HT1080 (cell line): Measurements from ENCODE around the gene SLC17A7. TPM values are rescaled to one million over a fixed set of nuclear protein-coding genes. Genes with fewer than 3 reads are reported as not detected.

ENCODE experiments used
- DNase-seq: peaks from one replicate; pipeline ENCODE4 v3.0.0-alpha.2; 2015; ENCODE audit warnings: low read depth
- total RNA-seq: library from RNA; depleted of rRNA; stranded (reverse); fragments of >200 nt; shearing (Covaris generic); gene quantifications from 2 replicates; pipeline ENCODE4 v1.2.3, GENCODE V29; 2014

SLC17A7 gene
- total RNA-seq, 1 experiment from 2014 or later, result 1.7 TPM

DNA sequence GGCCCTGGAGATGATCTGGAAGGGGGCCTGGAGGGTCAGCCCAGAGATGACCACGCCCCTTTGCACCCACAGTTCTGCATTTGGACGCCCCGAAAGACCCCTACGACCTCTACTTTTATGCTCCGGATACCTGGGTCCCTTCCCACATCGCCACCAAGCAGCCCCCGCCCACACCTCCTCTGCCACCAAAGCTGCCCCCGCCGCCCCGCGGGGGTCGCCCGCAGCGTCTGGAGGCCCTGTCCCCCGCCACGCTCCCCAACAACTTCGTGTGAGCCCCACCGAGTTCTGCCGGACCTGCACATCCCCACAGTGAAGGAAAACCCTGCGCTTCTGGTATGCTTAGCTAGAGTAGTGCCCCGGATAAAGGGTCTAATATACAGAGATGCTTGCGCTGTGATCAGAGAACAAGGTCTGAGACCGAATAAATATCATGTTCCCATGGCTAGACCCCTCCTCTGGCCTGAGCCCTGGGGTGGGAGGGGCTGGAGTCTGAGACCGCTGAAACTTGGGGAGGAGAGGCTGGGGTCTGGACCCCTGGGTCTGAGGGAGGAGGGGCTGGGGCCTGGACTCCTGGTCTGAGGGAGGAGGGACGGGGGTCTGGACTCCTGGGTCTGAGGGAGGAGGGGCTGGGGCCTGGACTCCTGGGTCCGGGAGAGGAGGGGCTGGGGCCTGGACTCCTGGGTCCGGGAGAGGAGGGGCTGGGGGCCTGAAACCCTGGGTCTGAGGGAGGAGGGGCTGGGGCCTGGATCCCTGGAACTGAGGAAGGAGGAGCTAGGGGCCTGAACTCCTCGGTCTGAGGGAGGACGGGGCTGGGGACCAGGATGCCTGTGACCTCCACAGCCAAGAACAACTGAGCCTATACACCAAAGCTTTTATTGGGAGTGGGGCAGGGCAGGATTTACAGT lies 12.5 kb downstream of the SLC17A7 start:
- DNase-seq, result no peak

DNA sequence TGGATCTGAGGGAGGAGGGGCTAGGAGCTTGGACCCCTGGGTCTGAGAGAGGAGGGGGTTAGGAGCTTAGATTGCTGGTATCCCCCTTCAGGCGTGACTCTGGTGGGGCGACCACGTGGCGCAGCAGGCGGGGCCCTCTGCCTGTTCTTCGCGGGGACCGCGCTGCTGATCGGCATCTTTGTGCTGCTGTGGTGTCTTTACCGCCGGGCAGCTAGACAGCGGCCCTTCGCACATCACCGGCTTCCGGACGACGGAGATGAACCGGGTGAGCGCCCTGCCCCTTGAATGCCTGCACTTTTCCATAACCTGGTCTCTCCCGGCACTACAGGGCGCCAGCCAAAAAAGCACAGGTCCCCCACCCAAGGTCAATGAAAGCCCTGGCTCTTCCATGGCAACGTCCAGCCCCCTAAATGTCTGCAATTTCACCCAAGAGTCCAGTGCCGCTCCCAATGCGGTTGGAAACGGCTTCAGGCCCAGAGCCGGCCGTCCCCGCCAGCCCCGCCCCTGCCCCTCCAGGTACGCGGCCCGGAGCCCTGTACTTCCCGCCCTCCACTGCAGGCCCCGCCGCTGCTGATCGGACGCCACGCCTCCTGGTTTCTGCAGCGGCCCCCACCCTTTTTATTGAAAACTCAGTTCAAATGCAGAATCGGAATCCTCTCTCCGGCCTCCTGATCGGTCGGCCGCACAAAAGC lies 13.3 kb downstream of the SLC17A7 start:
- no peak for DNase-seq

DNA sequence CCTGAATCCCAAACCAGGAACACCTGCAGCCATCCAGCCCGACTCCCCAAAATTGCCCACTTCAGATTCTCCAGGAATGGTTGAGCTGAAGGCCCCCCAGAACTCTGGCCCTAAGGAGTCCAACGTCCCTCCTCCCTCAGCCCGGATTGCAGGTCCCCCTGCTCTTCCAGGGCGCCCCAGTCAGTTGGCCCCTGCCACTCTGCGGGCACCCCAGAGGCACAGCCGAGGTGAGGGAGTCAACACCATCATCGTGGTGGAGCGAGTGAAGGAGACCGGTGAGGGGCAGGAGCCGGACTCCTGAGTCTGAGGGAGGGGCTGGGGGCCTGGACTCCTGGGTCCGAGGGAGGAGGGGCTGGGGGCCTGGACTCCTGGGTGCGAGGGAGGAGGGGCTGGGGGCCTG lies 14.0 kb downstream of the SLC17A7 start:
- no peak for DNase-seq

DNA sequence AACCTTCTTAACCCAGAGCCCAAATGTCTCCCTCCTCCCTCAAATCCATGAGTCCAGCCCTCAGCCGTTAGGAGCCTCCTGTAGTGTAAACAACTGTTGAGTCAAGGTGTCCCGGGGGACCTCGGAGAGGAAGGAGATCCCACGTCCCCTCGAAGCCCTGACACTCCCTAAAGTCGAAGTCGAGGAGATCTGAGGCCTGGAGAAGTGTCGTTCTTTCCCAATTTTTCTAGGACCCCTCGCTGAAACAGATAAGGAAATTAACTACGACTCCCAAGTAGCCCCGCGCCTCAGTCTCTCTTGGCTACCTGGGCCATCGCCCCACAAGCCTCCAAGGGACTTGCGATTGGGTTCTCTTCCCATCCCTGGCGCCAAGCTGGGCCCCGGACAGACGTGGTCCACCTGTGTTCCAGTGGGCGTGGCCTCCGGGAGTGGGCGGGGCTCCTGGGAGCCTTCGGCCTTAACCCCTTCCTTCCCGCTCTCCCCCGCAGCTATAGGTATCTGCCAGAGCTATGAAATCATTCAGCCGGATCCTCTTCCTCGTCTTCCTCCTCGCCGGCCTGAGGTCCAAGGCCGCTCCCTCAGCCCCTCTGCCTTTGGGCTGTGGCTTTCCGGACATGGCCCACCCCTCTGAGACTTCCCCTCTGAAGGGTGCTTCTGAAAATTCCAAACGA lies 15.3 kb downstream of the SLC17A7 start:
- DNase-seq, result no peak

DNA sequence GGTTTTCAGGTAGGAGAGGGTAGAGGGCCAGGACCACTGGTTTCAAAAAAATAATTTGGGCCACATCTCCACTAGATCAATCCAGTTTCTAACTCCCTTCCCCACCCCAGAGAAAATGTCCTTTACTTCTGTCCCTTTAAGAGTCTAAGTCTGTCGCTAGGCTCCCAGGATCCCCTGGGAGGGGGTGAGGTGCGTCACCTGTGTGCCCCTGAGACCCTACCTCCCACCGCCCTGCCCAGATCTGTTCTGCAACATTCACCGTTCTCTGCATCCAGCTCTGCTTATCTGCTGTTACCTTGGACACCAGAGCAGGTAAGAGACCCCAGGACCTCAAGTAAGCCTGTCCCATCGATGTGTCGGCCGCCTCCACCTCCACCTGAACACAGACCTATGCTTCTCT lies 16.1 kb downstream of the SLC17A7 start, which contains the start of gene GFY:
GFY (plus strand) TSS at position 211 of the 400 bp plus-strand sequence. CDS start 1,043 bp downstream, outside the sequence.
- no peak for DNase-seq

DNA sequence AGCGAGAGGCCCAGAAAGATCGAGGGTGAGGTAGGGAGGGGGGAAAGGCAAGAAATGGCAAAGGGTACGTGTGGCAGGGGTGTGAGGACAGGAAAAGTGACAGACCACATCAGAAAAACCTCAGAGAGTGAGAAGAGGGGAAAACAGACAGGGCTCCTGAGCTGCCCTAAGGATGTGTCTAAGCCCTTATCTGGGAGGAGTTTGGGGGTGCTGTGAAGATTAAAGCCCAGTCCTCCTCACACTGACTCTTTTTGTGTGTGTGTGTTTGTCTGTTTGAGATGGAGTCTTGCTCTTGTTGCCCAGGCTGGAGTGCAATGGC lies 17.4 kb downstream of the SLC17A7 start:
- DNase-seq, result no peak

DNA sequence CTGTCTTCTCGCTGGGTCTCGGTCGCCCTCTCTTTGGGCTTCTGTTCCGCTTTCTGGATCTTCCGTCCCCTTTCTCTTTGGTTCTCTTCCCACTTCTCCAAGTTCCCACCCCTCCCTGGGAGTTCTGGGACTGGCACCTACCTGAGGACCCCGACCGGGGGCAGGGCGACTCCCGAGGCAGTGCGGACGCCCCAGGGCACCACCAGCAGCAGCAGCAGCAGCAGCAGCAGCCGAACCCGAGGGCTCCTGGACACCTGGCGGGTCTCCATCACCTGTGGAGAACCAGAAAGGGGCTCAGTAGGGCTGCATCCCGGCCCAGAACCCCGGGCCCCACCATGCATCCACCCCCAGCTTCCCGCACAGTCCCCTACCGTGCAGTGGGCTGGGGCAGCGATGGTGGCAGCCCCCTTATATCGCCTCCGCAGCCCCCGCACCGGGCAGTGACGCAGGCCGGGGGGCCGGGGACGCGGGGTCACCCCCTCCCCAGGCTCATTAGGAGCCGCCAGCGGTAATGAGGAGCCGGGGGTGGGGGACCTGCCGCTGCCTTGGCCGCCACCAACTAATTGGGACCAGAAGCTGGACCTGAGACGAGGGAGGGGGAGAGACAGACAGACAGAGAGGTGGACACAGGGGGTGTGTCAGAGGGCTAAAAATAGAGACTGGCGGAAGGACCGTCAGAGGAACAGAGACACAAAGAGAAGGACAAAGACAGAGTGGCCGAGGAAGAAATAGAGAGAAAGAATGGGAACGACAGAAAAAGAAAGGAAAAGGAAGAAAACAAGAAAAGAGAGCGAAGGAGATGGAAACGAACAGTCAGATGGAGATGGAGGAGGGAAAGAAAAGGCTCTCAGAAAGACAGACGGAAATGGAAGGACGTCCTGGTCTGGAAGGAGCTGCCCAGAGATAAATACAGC lies 18.0 kb downstream of the SLC17A7 start, which contains the start of gene PTH2:
PTH2 (minus strand) TSS at position 371 of the 914 bp plus-strand sequence; CDS start at position 269, 102 bp downstream.
- no peak for DNase-seq

DNA sequence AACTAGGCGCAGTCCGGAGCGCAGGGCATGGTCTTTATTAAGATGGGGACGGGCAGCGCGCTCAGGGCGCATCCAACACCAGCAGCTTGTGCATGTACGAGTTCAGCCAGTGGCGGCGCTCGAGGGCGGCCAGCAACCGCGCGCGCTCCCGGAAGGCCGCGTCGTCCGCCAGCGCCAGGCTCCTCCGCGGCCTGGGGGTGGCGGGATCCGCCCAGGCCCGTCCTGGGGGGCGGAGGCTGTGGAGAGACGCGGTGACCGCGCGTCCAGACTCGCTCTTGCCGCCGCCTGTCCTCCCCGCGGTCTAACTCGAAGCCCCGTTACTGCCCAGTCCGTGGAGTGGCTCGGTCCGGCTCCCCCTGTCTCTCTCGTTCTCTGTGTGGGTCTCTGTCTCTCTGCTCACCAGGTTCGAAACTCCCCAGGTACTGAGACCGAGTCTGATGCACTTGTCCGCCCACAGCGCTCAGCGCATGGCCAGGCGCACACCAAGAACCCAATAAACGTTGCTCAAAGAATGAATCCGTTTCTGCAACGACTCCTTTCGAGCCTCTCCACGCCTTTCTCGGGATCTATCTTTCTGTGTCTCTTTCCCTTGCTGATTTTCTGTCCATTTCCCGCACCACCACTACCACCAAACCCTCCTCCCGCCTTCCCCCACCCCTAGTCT lies 18.8 kb downstream of the SLC17A7 start:
- no peak for DNase-seq

DNA sequence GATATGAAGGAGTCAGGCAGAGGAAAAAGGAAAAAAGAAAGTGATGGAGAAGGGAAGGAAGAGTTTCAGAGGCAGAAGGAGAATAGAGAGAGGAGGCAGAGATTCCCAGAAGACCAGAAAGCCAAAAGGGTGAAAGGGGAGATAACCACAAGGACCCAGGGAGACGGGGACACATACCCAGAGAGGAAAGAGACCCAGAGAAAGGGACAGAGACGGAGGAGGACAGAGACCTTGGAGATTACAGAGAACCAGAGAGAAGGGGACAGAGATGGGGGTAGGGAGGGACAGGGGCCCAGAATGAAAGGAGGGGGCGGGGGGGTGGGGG lies 19.5 kb downstream of the SLC17A7 start:
- DNase-seq, result no peak

DNA sequence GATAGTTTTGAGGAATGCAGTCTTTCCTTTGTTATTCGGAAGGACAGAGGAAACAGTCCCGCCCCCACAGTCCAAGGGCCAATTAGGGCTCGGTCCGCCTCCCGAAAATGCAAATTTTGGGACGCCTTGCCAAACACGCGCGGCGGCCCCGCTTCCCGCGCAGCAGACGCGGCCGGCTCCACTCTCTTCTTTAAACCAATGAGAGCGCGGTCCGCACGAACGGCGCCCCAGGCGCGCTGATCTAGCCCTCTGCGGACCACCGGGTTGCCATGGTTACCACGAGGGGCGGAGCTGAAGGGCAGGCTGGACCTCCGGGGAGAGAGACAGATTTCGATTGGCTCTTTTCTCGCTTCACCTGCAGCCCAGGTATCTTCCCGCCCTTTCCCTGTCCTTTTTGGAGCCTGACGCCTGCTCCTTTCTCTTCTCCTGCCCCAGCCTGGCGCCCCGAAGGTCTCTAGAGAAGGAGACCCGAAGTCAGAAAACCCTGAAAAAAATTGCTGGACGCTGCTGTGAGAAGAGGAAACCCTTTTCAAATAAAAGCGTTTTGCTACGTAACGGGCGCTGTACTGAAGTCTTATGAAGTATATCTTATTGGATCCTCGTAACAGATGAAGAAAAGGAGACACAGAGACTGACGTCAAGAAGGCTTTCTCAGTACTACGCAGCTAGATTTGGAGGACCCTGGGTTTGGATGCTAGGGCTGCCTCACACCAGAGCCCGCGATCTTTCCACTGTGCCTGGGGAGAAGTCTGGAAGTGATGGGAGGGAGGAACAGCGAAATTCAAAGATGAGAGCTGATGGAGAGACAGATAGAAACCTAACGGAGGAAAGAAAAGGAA lies 20.1 kb downstream of the SLC17A7 start:
- no peak for DNase-seq

DNA sequence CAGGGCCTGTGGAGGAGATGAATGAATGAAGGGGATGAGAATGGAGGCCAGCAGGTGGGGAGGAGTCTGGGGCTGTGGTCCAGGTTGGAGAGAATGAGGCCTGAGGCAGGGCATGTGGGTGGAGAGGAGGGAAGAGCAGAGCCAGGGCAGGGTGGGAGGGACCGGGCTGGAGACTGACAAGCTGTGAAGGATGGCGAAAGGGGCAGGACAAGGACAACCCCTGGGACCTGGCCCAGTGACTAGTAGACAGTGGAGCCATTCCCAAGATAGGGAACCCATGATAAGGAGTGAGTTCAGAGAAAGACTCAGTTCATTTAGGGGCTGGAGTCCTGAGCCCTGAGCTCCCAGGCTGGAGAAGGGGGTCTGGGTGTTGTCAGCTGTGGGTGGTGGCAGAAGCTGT lies 21.1 kb downstream of the SLC17A7 start:
- DNase-seq, result no peak

DNA sequence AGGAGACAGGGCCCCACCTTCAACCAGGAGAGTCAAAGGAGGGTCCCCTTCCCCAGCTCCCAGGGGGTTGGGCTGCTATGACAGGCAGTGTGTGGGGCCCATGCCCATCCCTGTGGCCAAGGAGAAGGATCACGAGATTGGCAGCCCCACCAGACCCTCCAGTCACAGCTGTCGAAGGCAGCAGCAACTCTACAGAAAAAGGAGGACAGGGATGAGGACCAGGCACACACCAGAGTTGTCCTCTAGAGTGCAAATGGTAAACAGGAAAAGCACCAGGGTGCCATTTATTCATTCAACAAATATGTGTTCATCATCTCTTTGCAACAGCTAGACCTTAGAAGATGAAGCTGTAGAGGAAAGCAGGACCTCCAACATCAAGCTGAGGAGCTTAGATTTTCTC lies 22.2 kb downstream of the SLC17A7 start:
- no peak for DNase-seq

DNA sequence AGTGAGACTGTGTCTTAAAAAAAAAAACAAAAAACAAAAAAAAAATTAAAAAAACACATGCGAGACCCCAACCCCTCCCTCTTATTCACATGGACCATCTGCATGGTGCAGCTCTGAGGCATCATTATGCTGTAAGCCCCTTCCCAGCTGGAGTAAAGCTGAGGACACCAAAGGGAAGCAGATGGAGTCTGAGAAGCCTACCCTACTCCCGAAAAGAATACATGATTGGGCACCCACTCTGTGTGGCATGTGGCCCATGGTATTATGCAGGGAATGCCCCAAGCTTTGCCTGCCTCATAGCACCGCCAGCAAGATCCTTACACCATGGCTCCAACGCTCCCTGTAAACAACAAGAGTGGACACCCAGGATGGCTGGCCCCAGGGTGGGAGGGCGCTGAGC lies 22.8 kb downstream of the SLC17A7 start:
- DNase-seq, result no peak

DNA sequence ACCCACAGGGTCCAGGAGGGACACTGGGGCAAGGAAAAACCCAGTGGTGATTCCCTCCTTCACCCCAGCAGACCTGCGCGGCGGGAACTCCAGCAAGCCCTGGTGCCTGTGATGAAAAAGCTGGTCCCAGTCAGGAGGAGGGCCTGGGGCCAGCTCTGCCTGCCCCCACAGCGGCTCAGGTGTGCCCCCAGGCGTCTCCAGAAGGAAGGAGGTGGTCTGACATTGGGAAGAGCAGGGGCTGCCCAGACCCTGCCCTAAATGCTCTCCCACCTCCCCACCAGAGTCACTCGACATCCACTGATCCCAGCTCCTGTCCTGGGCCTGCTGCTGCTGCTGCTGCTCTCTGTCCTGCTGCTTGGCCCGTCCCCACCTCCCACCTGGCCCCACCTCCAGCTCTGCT lies 24.2 kb downstream of the SLC17A7 start:
- no peak for DNase-seq

DNA sequence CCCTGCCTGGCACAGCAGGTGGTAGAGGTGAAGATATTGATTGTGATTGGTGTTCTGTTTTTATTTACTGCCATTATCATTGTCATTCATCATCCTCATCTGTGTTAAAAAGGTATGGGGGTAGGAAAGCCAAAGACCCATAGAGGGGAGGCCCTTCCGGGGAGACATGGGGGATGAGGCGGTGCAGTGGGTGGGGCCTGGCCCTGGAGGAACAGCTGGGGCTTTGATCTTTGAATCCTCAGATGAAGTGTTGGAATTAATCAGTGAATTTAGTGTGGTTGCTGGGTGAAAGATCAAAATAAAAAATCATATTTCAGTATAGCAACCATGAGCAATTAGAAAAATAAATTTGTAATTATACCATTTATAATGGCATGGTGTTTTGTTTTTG lies 25.5 kb downstream of the SLC17A7 start:
- DNase-seq, result no peak

DNA sequence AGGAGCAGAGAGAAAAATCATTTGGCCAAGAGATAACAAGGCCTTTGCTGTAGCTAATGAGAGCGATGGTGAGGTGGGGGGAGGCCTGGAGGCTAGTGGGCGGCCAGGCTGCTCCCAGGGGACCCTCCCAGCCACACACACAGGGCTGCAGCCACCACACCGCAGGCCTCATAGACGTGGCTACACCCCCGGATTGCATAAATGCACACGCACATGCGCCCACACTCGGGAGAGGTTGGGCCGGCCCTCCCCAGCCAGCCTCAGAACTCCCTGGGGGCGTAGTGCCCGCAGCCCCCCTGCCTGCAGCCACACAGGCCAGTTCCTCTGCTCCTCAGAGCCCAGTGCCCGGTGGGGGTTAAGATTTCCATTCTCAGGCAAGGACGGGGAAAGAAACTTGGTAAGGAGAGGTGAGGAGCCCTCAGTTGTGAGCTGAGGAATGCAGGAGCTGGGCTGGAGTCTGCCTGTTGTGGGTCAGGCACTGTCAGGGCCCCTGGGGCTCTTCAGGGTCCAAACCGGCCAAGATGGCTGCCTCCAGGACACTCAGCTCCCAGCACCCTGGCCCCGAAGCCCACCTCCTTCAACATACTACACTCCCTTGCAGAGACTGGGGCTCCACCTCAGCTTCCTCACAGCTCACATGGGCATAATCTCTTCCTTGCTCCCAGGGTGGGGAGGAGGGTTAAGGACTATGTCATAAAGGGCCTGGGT lies 26.1 kb downstream of the SLC17A7 start:
- DNase-seq, result no peak

DNA sequence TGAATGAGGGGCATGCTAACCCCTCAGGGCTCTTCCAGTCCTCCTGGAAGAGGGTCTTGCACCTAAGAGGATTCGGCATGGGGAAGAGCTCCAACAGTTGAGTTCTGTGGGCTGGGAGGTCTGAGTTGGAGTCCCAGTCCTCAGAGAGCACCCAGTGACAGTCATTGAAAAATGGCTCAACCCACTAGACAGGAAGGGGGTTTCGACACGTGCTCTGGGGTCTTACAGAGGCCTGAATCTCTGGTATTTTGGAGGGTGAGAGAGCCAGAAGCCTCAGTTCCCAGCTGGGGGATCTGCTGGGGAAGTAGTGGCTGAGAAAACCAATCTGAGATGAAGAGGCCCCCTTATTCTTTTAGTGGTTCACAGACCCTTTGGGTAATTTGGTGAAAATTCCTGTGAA lies 27.1 kb downstream of the SLC17A7 start:
- no peak for DNase-seq

DNA sequence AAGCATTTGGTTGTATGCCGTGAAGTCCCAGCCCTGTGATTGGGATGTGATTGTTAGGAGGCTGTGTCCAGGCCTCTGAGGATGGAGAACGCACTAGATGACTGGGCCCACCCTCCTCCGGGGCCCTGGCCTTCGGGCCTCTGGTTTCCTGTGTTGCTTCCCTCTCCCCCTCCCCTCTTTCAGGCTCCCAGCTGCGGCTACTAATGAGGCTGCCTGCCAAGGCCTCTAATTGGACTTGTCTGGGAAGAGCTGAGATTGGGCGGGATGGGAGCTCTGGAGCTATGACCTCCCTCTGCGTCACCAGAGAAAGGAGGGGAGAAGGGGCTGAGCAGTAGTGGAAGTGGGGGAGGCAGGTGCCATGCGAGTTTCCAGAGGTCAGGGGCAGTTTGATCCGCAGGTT lies 28.0 kb downstream of the SLC17A7 start:
- no peak for DNase-seq

DNA sequence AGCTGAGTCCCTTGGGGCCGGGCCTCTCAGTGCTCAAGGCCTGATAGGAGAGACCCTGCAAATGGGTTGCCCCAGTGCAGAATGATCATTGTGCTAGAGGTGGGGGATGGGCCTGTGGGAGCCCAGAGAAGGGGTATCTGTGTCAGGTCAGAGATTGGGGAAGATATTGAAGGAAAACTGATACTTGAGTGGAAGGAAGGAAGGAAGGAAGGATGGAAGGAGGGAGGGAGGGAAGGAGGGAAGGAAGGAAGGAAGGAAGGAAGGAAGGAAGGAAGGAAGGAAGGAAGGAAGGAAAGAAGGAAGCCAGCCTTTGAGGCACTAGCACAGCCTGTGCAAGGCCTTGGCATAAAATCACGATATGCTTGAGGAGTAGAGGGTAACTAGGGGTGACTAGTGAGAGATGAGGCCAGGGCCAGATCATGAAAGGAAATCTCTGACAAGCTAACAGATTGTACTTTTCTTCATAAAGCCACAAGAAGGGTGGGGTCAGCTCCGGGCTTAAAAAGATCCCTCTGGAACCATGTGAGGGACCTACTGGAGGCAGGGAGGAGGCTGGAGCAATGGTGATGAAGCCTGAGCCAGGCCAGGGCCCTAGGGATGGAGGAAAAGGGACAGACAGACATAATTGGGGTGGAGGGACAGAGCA lies 29.5 kb downstream of the SLC17A7 start:
- no peak for DNase-seq
